Liver (tissue), 9 donors: Measurements from ENCODE around the gene NR2F1. TPM values are rescaled to one million over a fixed set of nuclear protein-coding genes. Genes with fewer than 3 reads are reported as not detected.

Source experiments
- DNase-seq: peaks from one replicate; pipeline ENCODE4 v3.0.0-alpha.2; 2017; ENCODE audit warnings: low spot score
- H3K27ac ChIP-seq, 2 donors: one replicate each; pipeline ENCODE4 v1.7.0; 2013; ENCODE audit warnings: inconsistent platforms in 2 of 2, low read length in 2 of 2, control low read depth in 1 of 2, low read depth in 1 of 2, mild to moderate bottlenecking in 1 of 2
- H3K27me3 ChIP-seq, 4 donors: one replicate each; pipeline versions ENCODE4 v1.6.1 to v1.7.0; 2013; ENCODE audit warnings: low read length in 3 of 4, inconsistent platforms in 1 of 4, mild to moderate bottlenecking in 1 of 4, moderate library complexity in 1 of 4; ENCODE audit not compliant: control insufficient read depth in 4 of 4, insufficient read depth in 4 of 4
- H3K36me3 ChIP-seq, 4 donors: one replicate each; pipeline versions ENCODE4 v1.6.1 to v1.7.0; 2013; ENCODE audit warnings: low read length in 3 of 4, mild to moderate bottlenecking in 3 of 4, low read depth in 1 of 4, moderate library complexity in 1 of 4; ENCODE audit not compliant: control insufficient read depth in 4 of 4, insufficient read depth in 3 of 4
- H3K4me1 ChIP-seq, 4 donors: one replicate each; pipeline versions ENCODE4 v1.6.1 to v1.7.0; 2013; ENCODE audit warnings: low read length in 3 of 4, mild to moderate bottlenecking in 3 of 4, moderate library complexity in 1 of 4; ENCODE audit not compliant: control insufficient read depth in 4 of 4, insufficient read depth in 4 of 4
- H3K4me3 ChIP-seq, 3 donors: one replicate each; pipeline versions ENCODE4 v1.6.1 to v1.7.0; 2013; ENCODE audit warnings: low read length in 3 of 3, control low read depth in 1 of 3, low read depth in 1 of 3, mild to moderate bottlenecking in 1 of 3
- H3K9ac ChIP-seq, 2 donors: one replicate each; pipeline ENCODE4 v1.7.0; 2013; ENCODE audit warnings: low read length in 2 of 2, mild to moderate bottlenecking in 2 of 2, moderate library complexity in 2 of 2, control low read depth in 1 of 2, low read depth in 1 of 2
- H3K9me3 ChIP-seq, 4 donors: one replicate each; pipeline versions ENCODE4 v1.6.1 to v1.7.0; 2013; ENCODE audit warnings: low read length in 3 of 4; ENCODE audit not compliant: control insufficient read depth in 4 of 4
- EGR1 ChIP-seq, 2 donors: IDR thresholded peaks; 2 replicates each; pipeline ENCODE4 v1.6.1; 2016 to 2018; ENCODE audit warnings: antibody characterized with exemption in 2 of 2, low read depth in 2 of 2
- FOXA1 ChIP-seq: IDR thresholded peaks from 2 replicates; pipeline ENCODE4 v1.6.1; 2016; ENCODE audit warnings: antibody characterized with exemption
- FOXA2 ChIP-seq: IDR thresholded peaks from 2 replicates; pipeline ENCODE4 v1.6.1; 2016; ENCODE audit warnings: antibody characterized with exemption
- GABPA ChIP-seq, 2 donors: IDR thresholded peaks in 1 of 2; conservative IDR thresholded peaks in 1 of 2; 2 replicates each; pipeline ENCODE4 v1.6.1; 2016; ENCODE audit warnings: antibody characterized with exemption in 2 of 2, mild to moderate bottlenecking in 1 of 2, moderate library complexity in 1 of 2
- HNF4A ChIP-seq, 2 donors: conservative IDR thresholded peaks; 2 replicates each; pipeline ENCODE4 v1.6.1; 2016; ENCODE audit warnings: antibody characterized with exemption in 2 of 2, mild to moderate bottlenecking in 2 of 2
- HNF4G ChIP-seq: IDR thresholded peaks from 2 replicates; pipeline ENCODE4 v1.6.1; 2016; ENCODE audit warnings: antibody characterized with exemption
- JUND ChIP-seq, 2 donors: IDR thresholded peaks; 2 replicates each; pipeline ENCODE4 v1.6.1; 2016; ENCODE audit warnings: antibody characterized with exemption in 2 of 2
- NR2F2 ChIP-seq: IDR thresholded peaks from 2 replicates; pipeline ENCODE4 v1.6.1; 2016; ENCODE audit warnings: antibody characterized with exemption
- RAD21 ChIP-seq, 2 donors: IDR thresholded peaks; 2 replicates each; pipeline ENCODE4 v1.6.1; 2016; ENCODE audit warnings: antibody characterized with exemption in 2 of 2, mild to moderate bottlenecking in 2 of 2
- RXRA ChIP-seq, 2 donors: IDR thresholded peaks; 2 replicates each; pipeline ENCODE4 v1.6.1; 2017 to 2018; ENCODE audit warnings: antibody characterized with exemption in 2 of 2, mild to moderate bottlenecking in 1 of 2
- SP1 ChIP-seq: IDR thresholded peaks from 2 replicates; pipeline ENCODE4 v1.6.1; 2018; ENCODE audit warnings: antibody characterized with exemption, mild to moderate bottlenecking
- TAF1 ChIP-seq: conservative IDR thresholded peaks from 2 replicates; pipeline ENCODE4 v1.6.1; 2016; ENCODE audit warnings: antibody characterized with exemption, mild to moderate bottlenecking
- YY1 ChIP-seq: IDR thresholded peaks from 2 replicates; pipeline ENCODE4 v1.6.1; 2016; ENCODE audit warnings: antibody characterized with exemption, mild to moderate bottlenecking
- WGBS: extraction: QIAGEN DNeasy Blood & Tissue Kit; methylation state at CpG from one replicate; pipeline ENCODE4 v1.1.7; 2013; 5-methylcytosine and 5-hydroxymethylcytosine counted together
- polyA plus RNA-seq, 2 donors: library from polyadenylated mRNA; stranded (reverse) in 1 of 2; unstranded in 1 of 2; fragments of 200-250 nt in 1 of 2; fragments of >200 nt in 1 of 2; fragmentation: Nextera tagmentation in 1 of 2; extraction: Ambion mirVana in 1 of 2; gene quantifications; one replicate each; pipeline versions ENCODE4 v1.2.1 to v1.2.3, GENCODE V29; 2013 to 2015
- total RNA-seq, 2 donors: library from RNA; depleted of rRNA; stranded (reverse); fragments of >200 nt; gene quantifications; one replicate each; pipeline ENCODE4 v1.2.3, GENCODE V29; 2014
- TF ChIP-seq, protein P1 (sequence below): IDR thresholded peaks from 2 replicates; pipeline ENCODE4 v1.6.1; 2016; ENCODE audit warnings: antibody characterized with exemption
- TF ChIP-seq, protein P2 (sequence below): IDR thresholded peaks from 2 replicates; pipeline ENCODE4 v1.6.1; 2016; ENCODE audit warnings: antibody characterized with exemption
- TF ChIP-seq, protein P3 (sequence below): IDR thresholded peaks from 2 replicates; pipeline ENCODE4 v1.6.1; 2016; ENCODE audit warnings: antibody characterized with exemption, mild to moderate bottlenecking
- TF ChIP-seq, protein P4 (sequence below): fragments of 150-350 bp; IDR thresholded peaks from 2 replicates; pipeline ENCODE4 v1.5.1; 2017; ENCODE audit warnings: improper control_type of control experiment, low read depth, low read length; ENCODE audit not compliant: missing input control
- TF ChIP-seq, protein P5 (sequence below): IDR thresholded peaks from 2 replicates; pipeline ENCODE4 v1.6.1; 2016; ENCODE audit warnings: antibody characterized with exemption
- donor health status: healthy.
- donor health status: healthy.
- donor health status: healthy.
- donor health status: healthy.
- donor health status: healthy.

NR2F1 gene
- total and polyA plus RNA-seq, 4 donors, result 3.9 to 13.0 (median 10.6) TPM

DNA sequence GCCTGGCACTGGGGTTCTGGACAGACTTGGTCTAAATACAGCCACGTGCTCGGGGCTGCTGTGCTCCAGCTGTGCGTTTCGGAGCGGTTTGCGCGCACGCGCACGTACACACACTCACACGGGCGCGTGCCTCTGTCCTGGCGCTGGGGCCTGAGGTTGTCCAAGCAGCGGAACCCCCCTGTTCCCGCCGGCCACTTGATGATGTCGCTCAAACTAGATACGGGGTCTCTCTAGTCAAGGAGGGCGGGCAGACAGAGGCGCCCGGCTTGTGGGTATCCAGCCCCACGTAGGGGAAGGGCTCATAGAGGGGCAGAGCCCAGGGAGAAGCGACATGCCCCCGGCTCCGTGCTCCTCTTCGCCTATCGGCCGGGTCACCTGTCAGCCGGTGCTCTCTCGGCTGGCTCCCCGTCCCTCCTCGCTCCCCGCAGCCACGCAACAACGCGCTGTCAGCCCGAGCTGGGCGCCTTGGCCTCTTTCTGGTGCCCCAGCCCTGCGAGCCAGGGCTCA is 10.9 kb upstream of the NR2F1 start:
- Histone ChIP-seq H3K9ac (no peak overlapping the region), H3K9me3 (no peaks in the 10 kb centered on the region), H3K27me3 (peaks cover 0 to 19% (median 16%) of the 10 kb centered on the region in 4 donors), H3K27ac (no peak overlapping the region), H3K36me3 (no peaks in the 10 kb centered on the region), H3K4me1 (peaks cover 8 to 18% (median 12%) of the 10 kb centered on the region in 4 donors), H3K4me3 (no peak overlapping the region)
- TF ChIP-seq YY1 (no peak), FOXA1 (no peak), JUND (IDR thresholded peaks at IDR 0.05) (no peak), GABPA (IDR thresholded peaks at IDR 0.05 in 1 of 2, conservative IDR thresholded peaks at IDR 0.05 in 1 of 2) (no peak), FOXA2 (no peak), HNF4A (conservative IDR thresholded peaks at IDR 0.05) (no peak), SP1 (no peak), EGR1 (IDR thresholded peaks at IDR 0.05; ENCODE audit: low read depth in 2 of 2) (no peak), RAD21 (IDR thresholded peaks at IDR 0.05) (no peak), NR2F2 (no peak), RXRA (IDR thresholded peaks at IDR 0.05) (no peak), HNF4G (no peak), TAF1 (no peak)
- TF ChIP-seq, protein P1, sequence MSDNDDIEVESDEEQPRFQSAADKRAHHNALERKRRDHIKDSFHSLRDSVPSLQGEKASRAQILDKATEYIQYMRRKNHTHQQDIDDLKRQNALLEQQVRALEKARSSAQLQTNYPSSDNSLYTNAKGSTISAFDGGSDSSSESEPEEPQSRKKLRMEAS, result no peak
- TF ChIP-seq, protein P2, sequence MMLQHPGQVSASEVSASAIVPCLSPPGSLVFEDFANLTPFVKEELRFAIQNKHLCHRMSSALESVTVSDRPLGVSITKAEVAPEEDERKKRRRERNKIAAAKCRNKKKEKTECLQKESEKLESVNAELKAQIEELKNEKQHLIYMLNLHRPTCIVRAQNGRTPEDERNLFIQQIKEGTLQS, result no peak
- TF ChIP-seq, protein P3, sequence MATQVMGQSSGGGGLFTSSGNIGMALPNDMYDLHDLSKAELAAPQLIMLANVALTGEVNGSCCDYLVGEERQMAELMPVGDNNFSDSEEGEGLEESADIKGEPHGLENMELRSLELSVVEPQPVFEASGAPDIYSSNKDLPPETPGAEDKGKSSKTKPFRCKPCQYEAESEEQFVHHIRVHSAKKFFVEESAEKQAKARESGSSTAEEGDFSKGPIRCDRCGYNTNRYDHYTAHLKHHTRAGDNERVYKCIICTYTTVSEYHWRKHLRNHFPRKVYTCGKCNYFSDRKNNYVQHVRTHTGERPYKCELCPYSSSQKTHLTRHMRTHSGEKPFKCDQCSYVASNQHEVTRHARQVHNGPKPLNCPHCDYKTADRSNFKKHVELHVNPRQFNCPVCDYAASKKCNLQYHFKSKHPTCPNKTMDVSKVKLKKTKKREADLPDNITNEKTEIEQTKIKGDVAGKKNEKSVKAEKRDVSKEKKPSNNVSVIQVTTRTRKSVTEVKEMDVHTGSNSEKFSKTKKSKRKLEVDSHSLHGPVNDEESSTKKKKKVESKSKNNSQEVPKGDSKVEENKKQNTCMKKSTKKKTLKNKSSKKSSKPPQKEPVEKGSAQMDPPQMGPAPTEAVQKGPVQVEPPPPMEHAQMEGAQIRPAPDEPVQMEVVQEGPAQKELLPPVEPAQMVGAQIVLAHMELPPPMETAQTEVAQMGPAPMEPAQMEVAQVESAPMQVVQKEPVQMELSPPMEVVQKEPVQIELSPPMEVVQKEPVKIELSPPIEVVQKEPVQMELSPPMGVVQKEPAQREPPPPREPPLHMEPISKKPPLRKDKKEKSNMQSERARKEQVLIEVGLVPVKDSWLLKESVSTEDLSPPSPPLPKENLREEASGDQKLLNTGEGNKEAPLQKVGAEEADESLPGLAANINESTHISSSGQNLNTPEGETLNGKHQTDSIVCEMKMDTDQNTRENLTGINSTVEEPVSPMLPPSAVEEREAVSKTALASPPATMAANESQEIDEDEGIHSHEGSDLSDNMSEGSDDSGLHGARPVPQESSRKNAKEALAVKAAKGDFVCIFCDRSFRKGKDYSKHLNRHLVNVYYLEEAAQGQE, result no peak
- TF ChIP-seq, protein P4, sequence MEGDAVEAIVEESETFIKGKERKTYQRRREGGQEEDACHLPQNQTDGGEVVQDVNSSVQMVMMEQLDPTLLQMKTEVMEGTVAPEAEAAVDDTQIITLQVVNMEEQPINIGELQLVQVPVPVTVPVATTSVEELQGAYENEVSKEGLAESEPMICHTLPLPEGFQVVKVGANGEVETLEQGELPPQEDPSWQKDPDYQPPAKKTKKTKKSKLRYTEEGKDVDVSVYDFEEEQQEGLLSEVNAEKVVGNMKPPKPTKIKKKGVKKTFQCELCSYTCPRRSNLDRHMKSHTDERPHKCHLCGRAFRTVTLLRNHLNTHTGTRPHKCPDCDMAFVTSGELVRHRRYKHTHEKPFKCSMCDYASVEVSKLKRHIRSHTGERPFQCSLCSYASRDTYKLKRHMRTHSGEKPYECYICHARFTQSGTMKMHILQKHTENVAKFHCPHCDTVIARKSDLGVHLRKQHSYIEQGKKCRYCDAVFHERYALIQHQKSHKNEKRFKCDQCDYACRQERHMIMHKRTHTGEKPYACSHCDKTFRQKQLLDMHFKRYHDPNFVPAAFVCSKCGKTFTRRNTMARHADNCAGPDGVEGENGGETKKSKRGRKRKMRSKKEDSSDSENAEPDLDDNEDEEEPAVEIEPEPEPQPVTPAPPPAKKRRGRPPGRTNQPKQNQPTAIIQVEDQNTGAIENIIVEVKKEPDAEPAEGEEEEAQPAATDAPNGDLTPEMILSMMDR, result no peak
- TF ChIP-seq, protein P5, sequence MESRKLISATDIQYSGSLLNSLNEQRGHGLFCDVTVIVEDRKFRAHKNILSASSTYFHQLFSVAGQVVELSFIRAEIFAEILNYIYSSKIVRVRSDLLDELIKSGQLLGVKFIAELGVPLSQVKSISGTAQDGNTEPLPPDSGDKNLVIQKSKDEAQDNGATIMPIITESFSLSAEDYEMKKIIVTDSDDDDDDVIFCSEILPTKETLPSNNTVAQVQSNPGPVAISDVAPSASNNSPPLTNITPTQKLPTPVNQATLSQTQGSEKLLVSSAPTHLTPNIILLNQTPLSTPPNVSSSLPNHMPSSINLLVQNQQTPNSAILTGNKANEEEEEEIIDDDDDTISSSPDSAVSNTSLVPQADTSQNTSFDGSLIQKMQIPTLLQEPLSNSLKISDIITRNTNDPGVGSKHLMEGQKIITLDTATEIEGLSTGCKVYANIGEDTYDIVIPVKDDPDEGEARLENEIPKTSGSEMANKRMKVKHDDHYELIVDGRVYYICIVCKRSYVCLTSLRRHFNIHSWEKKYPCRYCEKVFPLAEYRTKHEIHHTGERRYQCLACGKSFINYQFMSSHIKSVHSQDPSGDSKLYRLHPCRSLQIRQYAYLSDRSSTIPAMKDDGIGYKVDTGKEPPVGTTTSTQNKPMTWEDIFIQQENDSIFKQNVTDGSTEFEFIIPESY, result no peak
- no peak for DNase-seq
- WGBS, result 16% methylated on average over 40 of the region's 40 CpGs
